Measurements from ENCODE around the gene DDAH1.

DNA sequence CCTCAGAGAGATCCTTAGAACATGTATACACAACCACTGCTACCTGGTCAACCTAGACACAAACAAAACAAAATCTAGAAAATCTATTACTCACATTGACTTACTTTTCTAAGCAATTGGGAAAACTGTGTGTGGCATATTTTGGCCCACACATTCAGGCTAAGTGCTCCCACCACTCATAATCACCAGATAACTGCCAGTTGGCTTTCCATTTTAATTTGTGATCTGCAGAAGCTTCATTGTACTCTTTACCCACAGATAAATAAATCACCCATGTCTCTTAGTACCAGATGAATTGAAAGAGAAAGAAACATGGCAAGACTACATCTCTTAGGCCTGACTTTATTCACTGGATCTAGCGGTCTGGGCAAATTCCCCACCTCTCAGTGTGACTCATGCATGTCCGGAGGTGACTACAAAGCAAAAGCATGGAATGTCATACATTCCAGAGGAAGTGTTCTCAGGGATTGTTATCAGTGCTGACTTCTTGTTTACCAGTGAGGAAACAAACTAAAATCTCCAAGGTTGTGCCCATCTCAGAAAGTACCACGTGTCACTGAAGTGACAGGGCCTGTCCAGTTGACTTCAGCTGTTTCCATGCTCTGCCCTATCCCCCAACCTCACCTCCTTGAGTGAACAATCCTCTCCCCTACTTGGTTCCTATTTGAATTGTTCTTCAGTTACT lies 136.1 kb downstream of the DDAH1 start:
- TF ChIP-seq EZH2 (IDR thresholded peaks at IDR 0.05; ENCODE audit: borderline replicate concordance, insufficient read depth, low read length, poor library complexity, severe bottlenecking) (no peak), EP300 (conservative IDR thresholded peaks at IDR 0.05; ENCODE audit: poor library complexity, severe bottlenecking) (no peak), POLR2AphosphoS5 (IDR thresholded peaks at IDR 0.05) (no peak), MXI1 (conservative IDR thresholded peaks at IDR 0.05; ENCODE audit: poor library complexity, severe bottlenecking) (no peak), RAD21 (conservative IDR thresholded peaks at IDR 0.05) (no peak)
- TF ChIP-seq, protein P1, sequence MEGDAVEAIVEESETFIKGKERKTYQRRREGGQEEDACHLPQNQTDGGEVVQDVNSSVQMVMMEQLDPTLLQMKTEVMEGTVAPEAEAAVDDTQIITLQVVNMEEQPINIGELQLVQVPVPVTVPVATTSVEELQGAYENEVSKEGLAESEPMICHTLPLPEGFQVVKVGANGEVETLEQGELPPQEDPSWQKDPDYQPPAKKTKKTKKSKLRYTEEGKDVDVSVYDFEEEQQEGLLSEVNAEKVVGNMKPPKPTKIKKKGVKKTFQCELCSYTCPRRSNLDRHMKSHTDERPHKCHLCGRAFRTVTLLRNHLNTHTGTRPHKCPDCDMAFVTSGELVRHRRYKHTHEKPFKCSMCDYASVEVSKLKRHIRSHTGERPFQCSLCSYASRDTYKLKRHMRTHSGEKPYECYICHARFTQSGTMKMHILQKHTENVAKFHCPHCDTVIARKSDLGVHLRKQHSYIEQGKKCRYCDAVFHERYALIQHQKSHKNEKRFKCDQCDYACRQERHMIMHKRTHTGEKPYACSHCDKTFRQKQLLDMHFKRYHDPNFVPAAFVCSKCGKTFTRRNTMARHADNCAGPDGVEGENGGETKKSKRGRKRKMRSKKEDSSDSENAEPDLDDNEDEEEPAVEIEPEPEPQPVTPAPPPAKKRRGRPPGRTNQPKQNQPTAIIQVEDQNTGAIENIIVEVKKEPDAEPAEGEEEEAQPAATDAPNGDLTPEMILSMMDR (IDR thresholded peaks at IDR 0.05; ENCODE audit: poor library complexity, severe bottlenecking) = no peak
- TF ChIP-seq, protein P2, sequence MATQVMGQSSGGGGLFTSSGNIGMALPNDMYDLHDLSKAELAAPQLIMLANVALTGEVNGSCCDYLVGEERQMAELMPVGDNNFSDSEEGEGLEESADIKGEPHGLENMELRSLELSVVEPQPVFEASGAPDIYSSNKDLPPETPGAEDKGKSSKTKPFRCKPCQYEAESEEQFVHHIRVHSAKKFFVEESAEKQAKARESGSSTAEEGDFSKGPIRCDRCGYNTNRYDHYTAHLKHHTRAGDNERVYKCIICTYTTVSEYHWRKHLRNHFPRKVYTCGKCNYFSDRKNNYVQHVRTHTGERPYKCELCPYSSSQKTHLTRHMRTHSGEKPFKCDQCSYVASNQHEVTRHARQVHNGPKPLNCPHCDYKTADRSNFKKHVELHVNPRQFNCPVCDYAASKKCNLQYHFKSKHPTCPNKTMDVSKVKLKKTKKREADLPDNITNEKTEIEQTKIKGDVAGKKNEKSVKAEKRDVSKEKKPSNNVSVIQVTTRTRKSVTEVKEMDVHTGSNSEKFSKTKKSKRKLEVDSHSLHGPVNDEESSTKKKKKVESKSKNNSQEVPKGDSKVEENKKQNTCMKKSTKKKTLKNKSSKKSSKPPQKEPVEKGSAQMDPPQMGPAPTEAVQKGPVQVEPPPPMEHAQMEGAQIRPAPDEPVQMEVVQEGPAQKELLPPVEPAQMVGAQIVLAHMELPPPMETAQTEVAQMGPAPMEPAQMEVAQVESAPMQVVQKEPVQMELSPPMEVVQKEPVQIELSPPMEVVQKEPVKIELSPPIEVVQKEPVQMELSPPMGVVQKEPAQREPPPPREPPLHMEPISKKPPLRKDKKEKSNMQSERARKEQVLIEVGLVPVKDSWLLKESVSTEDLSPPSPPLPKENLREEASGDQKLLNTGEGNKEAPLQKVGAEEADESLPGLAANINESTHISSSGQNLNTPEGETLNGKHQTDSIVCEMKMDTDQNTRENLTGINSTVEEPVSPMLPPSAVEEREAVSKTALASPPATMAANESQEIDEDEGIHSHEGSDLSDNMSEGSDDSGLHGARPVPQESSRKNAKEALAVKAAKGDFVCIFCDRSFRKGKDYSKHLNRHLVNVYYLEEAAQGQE (IDR thresholded peaks at IDR 0.05; ENCODE audit: borderline replicate concordance) = no peak

Data from neural cell (in vitro differentiated cells).